Activated CD4-positive, alpha-beta T cell treated with anti-CD3 and anti-CD28 coated beads, Interleukin-2, amount 10 ng/mL, durations not matched to agents 7 days and 5 days (primary cell): ENCODE results near the gene WRNIP1. TPM values are rescaled to one million over a fixed set of nuclear protein-coding genes. Genes with fewer than 3 reads are reported as not detected.
A peak's percentile ranks its signal among the peaks of the same experiment; 100 is the strongest.

Experiments used
- CTCF ChIA-PET: fragments of 350-600 bp; sonication (Branson Sonifier 250); formaldehyde crosslinking; loops from one replicate; lab custom pipeline; 2021; ENCODE audit warnings: antibody characterized with exemption; lab: Charles Lee
- POLR2A ChIA-PET: fragments of 350-600 bp; sonication (Branson Sonifier 250); formaldehyde crosslinking; loops from one replicate; lab custom pipeline; 2021; ENCODE audit warnings: antibody characterized with exemption; lab: Charles Lee
- DNase-seq: peaks from one replicate; pipeline ENCODE4 v3.0.0-alpha.2; 2020
- H3K27ac Mint-ChIP-seq: one replicate; pipeline ENCODE4 v1.8.0; 2021; ENCODE audit warnings: mild to moderate bottlenecking, moderate library complexity, mixed read lengths
- H3K27me3 Mint-ChIP-seq: one replicate; pipeline ENCODE4 v1.8.0; 2021; ENCODE audit warnings: mixed read lengths
- H3K36me3 Mint-ChIP-seq: one replicate; pipeline ENCODE4 v1.8.0; 2021; ENCODE audit warnings: low read depth, mixed read lengths
- H3K4me1 Mint-ChIP-seq: one replicate; pipeline ENCODE4 v1.8.0; 2021; ENCODE audit warnings: mixed read lengths
- H3K4me3 Mint-ChIP-seq: one replicate; pipeline ENCODE4 v1.8.0; 2021; ENCODE audit warnings: mild to moderate bottlenecking, moderate library complexity, mixed read lengths
- H3K9me3 Mint-ChIP-seq: one replicate; pipeline ENCODE4 v1.8.0; 2021; ENCODE audit warnings: mixed read lengths
- total RNA-seq, 2 experiments: library from RNA; stranded (reverse); gene quantifications; one replicate each; pipeline ENCODE4 v1.2.3, GENCODE V29; 2021

WRNIP1 gene
- total RNA-seq, 2 experiments from 2014 or later, result 48.0 to 50.5 TPM

GRCh38 chr6:2732503-2733089 lies 32.6 kb upstream of the WRNIP1 start:
- ChIA-PET CTCF (interaction anchor here (1.0 to 1.5 kb wide), 5 partner anchors 9 to 37 kb away, joined by 3 to 5 read pairs (median 4); partner anchors contain the start of genes MYLK4 and WRNIP1), POLR2A (no interaction called here)
- Mint-ChIP-seq H3K27ac (no peak overlapping the region), H3K4me1 (peaks cover 9% of the 10 kb centered on the region), H3K4me3 (no peak overlapping the region), H3K27me3 (peaks cover 4% of the 10 kb centered on the region), H3K9me3 (no peaks in the 10 kb centered on the region), H3K36me3 (no peaks in the 10 kb centered on the region)
- DNase-seq, result no peak

GRCh38 chr6:2733324-2733723 lies 31.9 kb upstream of the WRNIP1 start:
- Mint-ChIP-seq H3K9me3 (no peaks in the 10 kb centered on the region), H3K4me3 (no peak overlapping the region), H3K27me3 (peaks cover 4% of the 10 kb centered on the region), H3K27ac (no peak overlapping the region), H3K4me1 (peaks cover 9% of the 10 kb centered on the region), H3K36me3 (no peaks in the 10 kb centered on the region)
- POLR2A ChIA-PET, result no interaction called here
- CTCF ChIA-PET, result interaction anchor here (0.8 to 1.5 kb wide), 3 partner anchors 9 to 36 kb away, joined by 3 to 4 read pairs (median 3); no protein-coding TSS in a partner anchor
- peak; percentile 51 for DNase-seq

GRCh38 chr6:2733736-2734480 lies 31.3 kb upstream of the WRNIP1 start:
- Mint-ChIP-seq H3K36me3 (no peaks in the 10 kb centered on the region), H3K27me3 (peaks cover 1% of the 10 kb centered on the region), H3K27ac (no peak overlapping the region), H3K4me1 (peaks cover 9% of the 10 kb centered on the region), H3K9me3 (no peaks in the 10 kb centered on the region), H3K4me3 (no peak overlapping the region)
- DNase-seq, result no peak
- CTCF ChIA-PET, result interaction anchor here (0.8 to 1.5 kb wide), 3 partner anchors 10 to 35 kb away, joined by 3 to 4 read pairs (median 3); no protein-coding TSS in a partner anchor
- POLR2A ChIA-PET, result no interaction called here

GRCh38 chr6:2734488-2735166 lies 30.6 kb upstream of the WRNIP1 start:
- POLR2A ChIA-PET, result no interaction called here
- Mint-ChIP-seq H3K9me3 (no peaks in the 10 kb centered on the region), H3K36me3 (no peaks in the 10 kb centered on the region), H3K4me1 (peaks cover 9% of the 10 kb centered on the region), H3K4me3 (no peak overlapping the region), H3K27ac (no peak overlapping the region), H3K27me3 (peaks cover 1% of the 10 kb centered on the region)
- CTCF ChIA-PET, result interaction anchor here (1.0 kb wide), 1 partner anchor 22 kb away, joined by 3 read pairs; no protein-coding TSS in a partner anchor
- DNase-seq, result no peak

GRCh38 chr6:2737885-2738284 lies 27.3 kb upstream of the WRNIP1 start:
- H3K9me3 Mint-ChIP-seq, result no peaks in the 10 kb centered on the region
- peaks cover 6% of the 10 kb centered on the region for H3K4me1 Mint-ChIP-seq
- CTCF ChIA-PET, result interaction anchor here (0.6 to 4.2 kb wide), 11 partner anchors 9 to 281 kb away, joined by 3 to 22 read pairs (median 4); partner anchors contain the start of genes MYLK4 and WRNIP1
- no peak overlapping the region for H3K27ac Mint-ChIP-seq
- POLR2A ChIA-PET, result no interaction called here
- H3K27me3 Mint-ChIP-seq, result peaks cover 3% of the 10 kb centered on the region
- H3K4me3 Mint-ChIP-seq, result no peak overlapping the region
- H3K36me3 Mint-ChIP-seq, result no peaks in the 10 kb centered on the region
- DNase-seq, result no peak

- Mint-ChIP-seq H3K36me3 (no peaks in the 10 kb centered on the region), H3K4me3 (no peak overlapping the region), H3K27me3 (peaks cover 3% of the 10 kb centered on the region), H3K4me1 (peaks cover under 1% of the 10 kb centered on the region), H3K9me3 (no peaks in the 10 kb centered on the region), H3K27ac (no peak overlapping the region)
- ChIA-PET CTCF (interaction anchor here (0.8 to 4.2 kb wide), 9 partner anchors 8 to 281 kb away, joined by 3 to 22 read pairs (median 4); partner anchors contain the start of genes MYLK4 and WRNIP1), POLR2A (no interaction called here)
- DNase-seq, result peak; percentile 63
Observed at GRCh38 chr6:2738373-2738979, 26.7 kb upstream of the WRNIP1 start.

- Mint-ChIP-seq H3K27ac (no peak overlapping the region), H3K36me3 (no peaks in the 10 kb centered on the region), H3K27me3 (peaks cover 3% of the 10 kb centered on the region), H3K4me1 (no peaks in the 10 kb centered on the region), H3K9me3 (no peaks in the 10 kb centered on the region), H3K4me3 (no peak overlapping the region)
- DNase-seq, result no peak
- ChIA-PET CTCF (interaction anchor here (0.5 to 4.2 kb wide), 3 partner anchors 12 to 169 kb away, joined by 4 to 22 read pairs (median 7); partner anchors contain the start of genes MYLK4 and WRNIP1), POLR2A (no interaction called here)
Observed at GRCh38 chr6:2739335-2739734, 25.9 kb upstream of the WRNIP1 start.

GRCh38 chr6:2740581-2740980 lies 24.6 kb upstream of the WRNIP1 start:
- ChIA-PET POLR2A (no interaction called here), CTCF (interaction anchor here (1.5 kb wide), 1 partner anchor 11 kb away, joined by 7 read pairs; the partner anchor contains the start of gene MYLK4)
- no peak overlapping the region for H3K27ac Mint-ChIP-seq
- H3K4me1 Mint-ChIP-seq, result no peaks in the 10 kb centered on the region
- no peak for DNase-seq
- no peaks in the 10 kb centered on the region for H3K36me3 Mint-ChIP-seq
- H3K27me3 Mint-ChIP-seq, result peaks cover 3% of the 10 kb centered on the region
- H3K4me3 Mint-ChIP-seq, result no peak overlapping the region
- H3K9me3 Mint-ChIP-seq, result no peaks in the 10 kb centered on the region

- Mint-ChIP-seq H3K27ac (no peak overlapping the region), H3K27me3 (peaks cover 6% of the 10 kb centered on the region)
Observed at GRCh38 chr6:2741756-2742155, 23.4 kb upstream of the WRNIP1 start.

GRCh38 chr6:2743280-2744208 lies 21.6 kb upstream of the WRNIP1 start:
- CTCF ChIA-PET, result no interaction called here
- H3K36me3 Mint-ChIP-seq, result no peaks in the 10 kb centered on the region
- H3K9me3 Mint-ChIP-seq, result no peaks in the 10 kb centered on the region
- no peak for DNase-seq
- POLR2A ChIA-PET, result no interaction called here
- no peak overlapping the region for H3K4me3 Mint-ChIP-seq
- peaks cover 13% of the 10 kb centered on the region for H3K27me3 Mint-ChIP-seq
- H3K4me1 Mint-ChIP-seq, result no peaks in the 10 kb centered on the region
- H3K27ac Mint-ChIP-seq, result no peak overlapping the region

More at GRCh38 chr6:2741756-2742155, 23.4 kb upstream of the WRNIP1 start:
- POLR2A ChIA-PET, result no interaction called here
- no peaks in the 10 kb centered on the region for H3K9me3 Mint-ChIP-seq
- no peaks in the 10 kb centered on the region for H3K36me3 Mint-ChIP-seq
- no peaks in the 10 kb centered on the region for H3K4me1 Mint-ChIP-seq
- no peak for DNase-seq
- CTCF ChIA-PET, result interaction anchor here (0.7 to 1.4 kb wide), 2 partner anchors 9 to 190 kb away, joined by 4 read pairs; no protein-coding TSS in a partner anchor
- H3K4me3 Mint-ChIP-seq, result no peak overlapping the region

- ChIA-PET CTCF (no interaction called here), POLR2A (no interaction called here)
- peaks cover 18% of the 10 kb centered on the region for H3K27me3 Mint-ChIP-seq
- H3K36me3 Mint-ChIP-seq, result no peaks in the 10 kb centered on the region
- no peak overlapping the region for H3K27ac Mint-ChIP-seq
- no peaks in the 10 kb centered on the region for H3K4me1 Mint-ChIP-seq
- no peak overlapping the region for H3K4me3 Mint-ChIP-seq
- H3K9me3 Mint-ChIP-seq, result no peaks in the 10 kb centered on the region
- no peak for DNase-seq
Observed at GRCh38 chr6:2744209-2744771, 20.9 kb upstream of the WRNIP1 start.
